NT2/D1 (cell line): ENCODE data around the gene CPN2.

Source experiments
- SUZ12 ChIP-seq: IDR thresholded peaks from 2 replicates; pipeline ENCODE4 v1.6.1; 2011; ENCODE audit not compliant: insufficient read length, insufficient read depth; ENCODE audit errors: extremely low read depth
- YY1 ChIP-seq: IDR thresholded peaks from 2 replicates; pipeline ENCODE4 v1.6.1; 2011; ENCODE audit not compliant: insufficient read length, insufficient read depth
- ZNF274 ChIP-seq: IDR thresholded peaks from 2 replicates; pipeline ENCODE4 v1.6.1; 2011; ENCODE audit warnings: mild to moderate bottlenecking, low read depth, low read length

DNA sequence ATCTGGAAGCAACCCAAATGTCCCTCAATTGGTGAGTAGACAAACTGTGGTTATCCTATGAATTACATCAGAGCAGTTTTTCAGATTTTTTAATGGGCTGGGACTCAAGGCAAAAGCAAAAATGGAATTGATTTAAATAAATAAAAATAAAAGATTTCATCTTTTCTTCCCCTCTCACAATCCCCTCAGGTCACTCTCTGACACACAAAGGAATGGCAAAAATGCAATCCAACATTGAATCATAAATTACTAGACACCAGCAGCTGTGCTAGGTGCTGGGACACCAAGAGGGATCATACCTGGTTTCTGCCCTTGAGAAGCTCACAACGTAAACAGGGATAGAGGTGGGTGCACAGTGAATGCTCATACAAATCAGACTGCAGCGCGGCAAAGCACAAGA, 58.8 kb downstream of the CPN2 start:
- TF ChIP-seq SUZ12, result no peak
- TF ChIP-seq YY1, result no peak
- no peak for TF ChIP-seq ZNF274
